Subcutaneous abdominal adipose tissue (tissue), 5 donors: Measurements from ENCODE around the gene TMC6.
"Not testable (repeated sequence)": the region's sequence is repeated elsewhere in the genome, so short reads cannot be mapped to it uniquely, and the experiment has no call there.

ENCODE experiments used
- H3K27ac ChIP-seq: one replicate; pipeline ENCODE4 v1.7.0; 2013; ENCODE audit warnings: low read depth, mild to moderate bottlenecking, inconsistent platforms, low read length, moderate library complexity
- H3K27me3 ChIP-seq, 5 donors: one replicate each; pipeline ENCODE4 v1.7.0; 2013; ENCODE audit warnings: low read length in 5 of 5, inconsistent platforms in 1 of 5; ENCODE audit not compliant: control insufficient read depth in 5 of 5, insufficient read depth in 4 of 5
- H3K36me3 ChIP-seq, 5 donors: one replicate each; pipeline ENCODE4 v1.7.0; 2013; ENCODE audit warnings: low read length in 5 of 5; ENCODE audit not compliant: control insufficient read depth in 5 of 5, insufficient read depth in 5 of 5
- H3K4me1 ChIP-seq, 5 donors: one replicate each; pipeline ENCODE4 v1.7.0; 2013; ENCODE audit warnings: low read length in 5 of 5, mild to moderate bottlenecking in 3 of 5, moderate library complexity in 1 of 5; ENCODE audit not compliant: control insufficient read depth in 5 of 5, insufficient read depth in 5 of 5
- H3K4me3 ChIP-seq, 5 donors: one replicate each; pipeline ENCODE4 v1.7.0; 2013; ENCODE audit warnings: low read length in 5 of 5, low read depth in 1 of 5
- H3K9ac ChIP-seq, 5 donors: one replicate each; pipeline ENCODE4 v1.7.0; 2013; ENCODE audit warnings: low read length in 5 of 5, mild to moderate bottlenecking in 4 of 5, moderate library complexity in 3 of 5
- H3K9me3 ChIP-seq, 5 donors: one replicate each; pipeline ENCODE4 v1.7.0; 2013; ENCODE audit warnings: low read length in 5 of 5; ENCODE audit not compliant: control insufficient read depth in 5 of 5
- donor health status: healthy.
- donor health status: healthy.
- donor health status: healthy.
- donor health status: healthy.
- donor health status: healthy.

The TMC6 gene

GRCh38 chr17:78075545-78075944, 53.0 kb downstream of the TMC6 start:
- peaks cover 0 to 3% (median 0%) of the 10 kb centered on the region in 5 donors for H3K4me1 ChIP-seq

GRCh38 chr17:78075011-78075410, 53.5 kb downstream of the TMC6 start:
- Histone ChIP-seq H3K27ac (no peak overlapping the region), H3K4me1 (peaks cover 0 to 3% (median 0%) of the 10 kb centered on the region in 5 donors), H3K4me3 (no peak overlapping the region), H3K36me3 (peaks cover 39 to 97% (median 90%) of the 10 kb centered on the region in 5 donors), H3K27me3 (no peaks in the 10 kb centered on the region), H3K9me3 (no peaks in the 10 kb centered on the region), H3K9ac (no peak overlapping the region)

More at GRCh38 chr17:78075545-78075944, 53.0 kb downstream of the TMC6 start:
- H3K9ac ChIP-seq: no peak overlapping the region
- H3K9me3 ChIP-seq: no peaks in the 10 kb centered on the region
- no peak overlapping the region for H3K27ac ChIP-seq
- peaks cover 36 to 97% (median 87%) of the 10 kb centered on the region in 5 donors for H3K36me3 ChIP-seq
- no peak overlapping the region for H3K4me3 ChIP-seq
- no peaks in the 10 kb centered on the region for H3K27me3 ChIP-seq

DNA sequence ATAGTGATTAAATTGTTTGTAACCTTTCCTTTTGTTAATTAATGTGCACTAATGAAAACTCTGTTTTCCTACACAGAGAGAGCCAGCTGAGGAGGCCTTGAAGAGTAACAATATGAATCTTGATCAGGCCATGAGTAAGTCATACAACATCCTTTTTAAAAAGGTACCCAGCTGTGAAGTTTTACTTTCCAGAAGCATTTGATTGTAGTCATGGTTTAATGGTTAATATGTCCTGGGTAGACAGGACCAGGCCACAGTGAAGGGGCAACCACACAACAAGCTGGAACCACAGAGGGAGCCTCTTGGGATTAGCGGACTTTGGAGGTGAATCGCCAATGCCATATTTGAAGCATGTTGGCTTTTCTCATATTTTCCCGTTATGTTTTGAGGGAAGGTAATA, 55.6 kb downstream of the TMC6 start:
- Histone ChIP-seq H3K27me3 (no peaks in the 10 kb centered on the region), H3K36me3 (peaks cover 38 to 94% (median 83%) of the 10 kb centered on the region in 5 donors), H3K4me1 (peaks cover 0 to 3% (median 0%) of the 10 kb centered on the region in 5 donors), H3K9ac (no peak overlapping the region), H3K4me3 (no peak overlapping the region), H3K9me3 (no peaks in the 10 kb centered on the region), H3K27ac (no peak overlapping the region)

GRCh38 chr17:78069695-78070094, 58.9 kb downstream of the TMC6 start:
- peaks cover 34 to 81% (median 66%) of the 10 kb centered on the region in 5 donors for H3K36me3 ChIP-seq
- H3K9me3 ChIP-seq: no peaks in the 10 kb centered on the region
- no peak overlapping the region for H3K27ac ChIP-seq
- no peak overlapping the region for H3K9ac ChIP-seq
- H3K4me3 ChIP-seq: no peak overlapping the region
- no peaks in the 10 kb centered on the region for H3K27me3 ChIP-seq
- H3K4me1 ChIP-seq: no peaks in the 10 kb centered on the region

GRCh38 chr17:78066976-78067375, 61.6 kb downstream of the TMC6 start:
- not testable (repeated sequence) for H3K27ac ChIP-seq, H3K27me3 ChIP-seq, H3K9me3 ChIP-seq, H3K9ac ChIP-seq, H3K4me3 ChIP-seq
- peaks cover 0 to 13% (median 0%) of the 10 kb centered on the region in 5 donors for H3K4me1 ChIP-seq
- H3K36me3 ChIP-seq: peaks cover 22 to 56% (median 41%) of the 10 kb centered on the region in 5 donors

- Histone ChIP-seq H3K4me1 (peaks cover 0 to 13% (median 0%) of the 10 kb centered on the region in 5 donors), H3K36me3 (peaks cover 10 to 36% (median 26%) of the 10 kb centered on the region in 5 donors), H3K27ac (no peak overlapping the region), H3K9ac (no peak overlapping the region), H3K9me3 (no peaks in the 10 kb centered on the region), H3K27me3 (no peaks in the 10 kb centered on the region), H3K4me3 (no peak overlapping the region)
Measured at GRCh38 chr17:78064708-78065107, 63.8 kb downstream of the TMC6 start.

DNA sequence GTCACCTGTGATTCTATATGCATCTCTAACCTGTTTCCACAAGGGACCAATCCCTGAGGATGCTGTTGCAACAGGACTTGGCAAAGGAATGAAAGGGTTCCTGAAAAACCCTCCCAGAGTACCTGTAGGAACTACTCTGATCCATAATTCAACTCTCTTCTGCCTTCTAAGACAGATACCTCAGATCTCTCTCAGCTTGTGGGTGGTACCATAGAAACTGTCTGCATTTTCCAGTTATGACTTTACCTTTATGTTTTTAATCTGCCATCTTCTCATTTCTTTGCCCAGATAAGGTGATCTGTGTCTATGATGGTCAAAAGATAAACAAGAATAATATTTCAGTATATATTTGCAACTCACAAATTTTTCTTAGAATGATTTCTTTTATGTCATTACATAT, 65.1 kb downstream of the TMC6 start:
- no peak overlapping the region for H3K4me3 ChIP-seq
- H3K4me1 ChIP-seq: peaks cover 0 to 15% (median 3%) of the 10 kb centered on the region in 5 donors
- no peaks in the 10 kb centered on the region for H3K9me3 ChIP-seq
- peaks cover 6 to 26% (median 17%) of the 10 kb centered on the region in 5 donors for H3K36me3 ChIP-seq
- H3K27me3 ChIP-seq: no peaks in the 10 kb centered on the region
- no peak overlapping the region for H3K27ac ChIP-seq
- H3K9ac ChIP-seq: no peak overlapping the region

DNA sequence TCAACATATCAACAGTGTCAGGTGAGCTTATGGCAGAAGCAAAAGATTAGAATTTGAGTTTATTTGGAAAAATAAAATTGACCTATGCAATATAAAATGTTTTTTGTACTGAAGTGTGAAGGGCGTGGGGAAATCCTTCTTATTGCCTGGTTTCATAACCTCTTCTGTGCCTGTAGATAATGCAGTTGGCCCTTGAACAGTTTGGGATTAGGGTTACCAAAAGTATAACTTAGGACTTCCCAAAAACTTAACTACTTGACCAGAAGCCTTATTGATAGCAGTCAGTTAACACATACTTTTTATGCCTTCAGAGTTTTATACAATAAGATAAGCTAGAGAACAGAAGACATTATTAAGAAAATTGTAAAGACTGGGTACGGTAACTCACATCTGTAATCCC, 66.0 kb downstream of the TMC6 start:
- H3K4me3 ChIP-seq: no peak overlapping the region
- H3K36me3 ChIP-seq: peaks cover 3 to 17% (median 13%) of the 10 kb centered on the region in 5 donors
- H3K4me1 ChIP-seq: peaks cover 0 to 16% (median 3%) of the 10 kb centered on the region in 5 donors
- no peaks in the 10 kb centered on the region for H3K27me3 ChIP-seq
- no peak overlapping the region for H3K27ac ChIP-seq
- no peaks in the 10 kb centered on the region for H3K9me3 ChIP-seq
- no peak overlapping the region for H3K9ac ChIP-seq
